Smooth muscle cell (in vitro differentiated cells): Measurements from ENCODE around the gene PRR29. TPM values are rescaled to one million over a fixed set of nuclear protein-coding genes. Genes with fewer than 3 reads are reported as not detected.

Experiments
- DNase-seq: peaks from one replicate; lab custom pipeline; 2025; ENCODE audit not compliant: unreplicated experiment; lab: John Stamatoyannopoulos, UW
- H2AFZ ChIP-seq: fragments of 200-600 bp; sonication (generic); 2 replicates; pipeline ENCODE4 v1.6.0; 2016; ENCODE audit warnings: antibody characterized with exemption, low read depth, mild to moderate bottlenecking
- H3F3A ChIP-seq: fragments of 200-600 bp; sonication (generic); 2 replicates; pipeline ENCODE4 v1.6.0; 2017; ENCODE audit warnings: antibody characterized with exemption, low read depth
- H3K27ac ChIP-seq: fragments of 200-600 bp; sonication (generic); 2 replicates; pipeline ENCODE4 v1.5.1; 2016; ENCODE audit warnings: low read depth, mild to moderate bottlenecking
- H3K27me3 ChIP-seq: fragments of 200-600 bp; sonication (generic); 2 replicates; pipeline ENCODE4 v1.6.1; 2016; ENCODE audit warnings: low read depth, mild to moderate bottlenecking
- H3K36me3 ChIP-seq: fragments of 200-600 bp; sonication (generic); 2 replicates; pipeline ENCODE4 v1.5.1; 2016; ENCODE audit warnings: low read depth
- H3K4me1 ChIP-seq: fragments of 200-600 bp; sonication (generic); 2 replicates; pipeline ENCODE4 v1.5.1; 2016; ENCODE audit warnings: low read depth
- H3K4me2 ChIP-seq: fragments of 200-600 bp; sonication (generic); 2 replicates; pipeline ENCODE4 v1.6.0; 2016; ENCODE audit warnings: mild to moderate bottlenecking
- H3K4me3 ChIP-seq: fragments of 200-600 bp; sonication (generic); 2 replicates; pipeline ENCODE4 v1.5.1; 2016; ENCODE audit warnings: mild to moderate bottlenecking
- H3K79me2 ChIP-seq: fragments of 200-600 bp; sonication (generic); 2 replicates; pipeline ENCODE4 v1.6.0; 2016; ENCODE audit warnings: low read depth, mild to moderate bottlenecking
- H3K9ac ChIP-seq: fragments of 200-600 bp; sonication (generic); 2 replicates; pipeline ENCODE4 v1.6.0; 2016; ENCODE audit warnings: low read depth
- H3K9me3 ChIP-seq: fragments of 200-600 bp; sonication (generic); replicated peaks from 2 replicates; pipeline ENCODE4 v1.5.1; 2016; ENCODE audit warnings: low read depth
- H4K20me1 ChIP-seq: fragments of 200-600 bp; sonication (generic); 2 replicates; pipeline ENCODE4 v1.6.0; 2016; ENCODE audit warnings: low read depth
- WGBS: methylation state at CpG from one replicate; pipeline ENCODE4 v1.1.7; 2016; ENCODE audit warnings: low lambda C conversion rate; 5-methylcytosine and 5-hydroxymethylcytosine counted together
- polyA plus RNA-seq: library from polyadenylated mRNA; unstranded; fragments of >200 nt; fragmentation: Nextera tagmentation; extraction: Ambion mirVana; gene quantifications from 2 replicates; pipeline ENCODE4 v1.2.1, GENCODE V29; 2016
- total RNA-seq: library from RNA; depleted of rRNA; stranded (reverse); fragments of >200 nt; gene quantifications from 2 replicates; pipeline ENCODE4 v1.2.3, GENCODE V29; 2014
- TF ChIP-seq, protein P1 (sequence below): fragments of 200-600 bp; sonication (generic); IDR thresholded peaks from 2 replicates; pipeline ENCODE4 v1.5.1; 2017; ENCODE audit warnings: borderline replicate concordance, mild to moderate bottlenecking, antibody characterized with exemption; ENCODE audit not compliant: insufficient read depth, poor library complexity, severe bottlenecking

Gene PRR29
- total and polyA plus RNA-seq, 2 experiments from 2014 or later = 0.58 TPM; not detected in 1

DNA sequence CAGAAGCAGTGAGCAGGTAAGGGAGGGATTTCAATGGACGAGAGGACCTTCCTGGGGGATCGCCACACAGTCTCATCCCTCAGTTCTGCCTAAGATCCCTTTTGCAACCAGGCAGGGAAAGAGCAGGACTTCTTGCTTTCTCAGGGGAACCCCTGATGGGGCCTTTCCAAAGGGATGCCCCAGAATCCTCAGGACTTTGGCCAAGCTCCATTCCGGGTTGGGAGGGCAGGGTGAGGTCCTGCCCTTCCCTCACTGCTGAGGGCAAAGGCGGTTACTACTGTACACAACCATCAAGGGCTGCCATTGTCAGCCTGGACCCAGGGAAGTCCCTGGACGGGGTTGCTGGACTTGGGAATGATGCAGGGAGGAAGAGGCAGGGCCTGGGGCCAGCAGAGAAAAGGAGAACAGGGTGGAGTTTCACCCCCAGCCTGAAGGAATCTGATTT, 9.7 kb downstream of the PRR29 start:
- Histone ChIP-seq H3K9ac (no peak overlapping the region), H3F3A (no peaks in the 10 kb centered on the region), H3K4me2 (no peak overlapping the region), H3K79me2 (no peaks in the 10 kb centered on the region), H3K9me3 (no peaks in the 10 kb centered on the region), H3K27me3 (peaks cover 10% of the 10 kb centered on the region), H4K20me1 (no peaks in the 10 kb centered on the region), H2AFZ (no peak overlapping the region), H3K36me3 (no peaks in the 10 kb centered on the region), H3K4me1 (peaks cover 8% of the 10 kb centered on the region), H3K27ac (no peak overlapping the region), H3K4me3 (no peak overlapping the region)
- TF ChIP-seq, protein P1, sequence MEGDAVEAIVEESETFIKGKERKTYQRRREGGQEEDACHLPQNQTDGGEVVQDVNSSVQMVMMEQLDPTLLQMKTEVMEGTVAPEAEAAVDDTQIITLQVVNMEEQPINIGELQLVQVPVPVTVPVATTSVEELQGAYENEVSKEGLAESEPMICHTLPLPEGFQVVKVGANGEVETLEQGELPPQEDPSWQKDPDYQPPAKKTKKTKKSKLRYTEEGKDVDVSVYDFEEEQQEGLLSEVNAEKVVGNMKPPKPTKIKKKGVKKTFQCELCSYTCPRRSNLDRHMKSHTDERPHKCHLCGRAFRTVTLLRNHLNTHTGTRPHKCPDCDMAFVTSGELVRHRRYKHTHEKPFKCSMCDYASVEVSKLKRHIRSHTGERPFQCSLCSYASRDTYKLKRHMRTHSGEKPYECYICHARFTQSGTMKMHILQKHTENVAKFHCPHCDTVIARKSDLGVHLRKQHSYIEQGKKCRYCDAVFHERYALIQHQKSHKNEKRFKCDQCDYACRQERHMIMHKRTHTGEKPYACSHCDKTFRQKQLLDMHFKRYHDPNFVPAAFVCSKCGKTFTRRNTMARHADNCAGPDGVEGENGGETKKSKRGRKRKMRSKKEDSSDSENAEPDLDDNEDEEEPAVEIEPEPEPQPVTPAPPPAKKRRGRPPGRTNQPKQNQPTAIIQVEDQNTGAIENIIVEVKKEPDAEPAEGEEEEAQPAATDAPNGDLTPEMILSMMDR = no peak
- 93% methylated on average over 5 of the region's 5 CpGs for WGBS
- DNase-seq = no peak

DNA sequence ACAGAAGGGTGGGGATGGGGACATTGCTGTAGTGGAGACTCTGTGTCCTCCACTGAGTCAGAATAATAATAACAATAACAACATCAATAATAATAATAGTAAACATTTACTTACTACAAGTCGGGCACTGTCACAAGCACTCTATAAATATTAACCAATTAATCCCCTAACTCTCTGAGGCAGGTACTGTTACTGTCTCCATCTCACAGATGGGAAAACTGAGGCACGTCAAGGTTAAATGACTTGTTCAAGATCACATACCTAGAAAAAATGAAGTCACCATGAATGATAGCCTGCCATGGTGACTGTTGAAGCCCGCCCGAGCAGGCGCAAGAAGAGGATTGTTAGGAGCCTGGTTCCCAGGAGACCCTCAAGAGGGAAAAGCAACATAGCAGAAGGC, 10.2 kb downstream of the PRR29 start:
- Histone ChIP-seq H3K9me3 (no peaks in the 10 kb centered on the region), H3K4me1 (peaks cover 8% of the 10 kb centered on the region), H3K27ac (no peak overlapping the region), H3K4me2 (no peak overlapping the region), H4K20me1 (no peaks in the 10 kb centered on the region), H3K9ac (no peak overlapping the region), H3K27me3 (peaks cover 10% of the 10 kb centered on the region), H3F3A (no peaks in the 10 kb centered on the region), H2AFZ (no peak overlapping the region), H3K4me3 (no peak overlapping the region), H3K79me2 (no peaks in the 10 kb centered on the region), H3K36me3 (no peaks in the 10 kb centered on the region)
- TF ChIP-seq, protein P1 = no peak
- WGBS = 98% methylated on average over 5 of the region's 5 CpGs
- no peak for DNase-seq

DNA sequence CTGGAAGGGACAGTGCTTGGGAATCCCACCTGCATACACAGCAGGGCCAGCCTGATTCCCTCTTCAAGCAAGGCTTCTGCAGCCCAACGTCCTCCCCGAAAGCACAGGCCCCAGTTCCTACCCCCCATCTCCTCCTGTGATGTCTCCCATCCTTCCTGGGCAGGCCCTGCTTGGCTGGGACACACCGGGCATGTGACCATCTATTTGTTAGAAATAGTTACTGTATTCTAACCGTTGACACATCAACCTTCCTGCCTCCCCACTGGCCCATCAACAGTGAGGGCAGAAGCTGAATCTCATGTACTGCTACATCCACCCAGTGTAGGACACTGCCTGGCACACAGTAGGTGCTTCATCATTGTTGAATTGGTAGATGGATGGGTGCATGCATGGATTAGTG, 10.7 kb downstream of the PRR29 start:
- peaks cover 10% of the 10 kb centered on the region for H3K27me3 ChIP-seq
- 89% methylated on average over 4 of the region's 4 CpGs for WGBS
- H3K9me3 ChIP-seq = no peaks in the 10 kb centered on the region
- H3F3A ChIP-seq = no peaks in the 10 kb centered on the region
- H3K36me3 ChIP-seq = no peaks in the 10 kb centered on the region
- TF ChIP-seq, protein P1 = no peak
- no peaks in the 10 kb centered on the region for H4K20me1 ChIP-seq
- DNase-seq = no peak
- H3K4me2 ChIP-seq = no peak overlapping the region
- no peak overlapping the region for H3K9ac ChIP-seq
- no peaks in the 10 kb centered on the region for H3K79me2 ChIP-seq
- peaks cover 8% of the 10 kb centered on the region for H3K4me1 ChIP-seq
- H2AFZ ChIP-seq = no peak overlapping the region
- no peak overlapping the region for H3K4me3 ChIP-seq
- H3K27ac ChIP-seq = no peak overlapping the region
